H9 (cell line): Measurements from ENCODE around the gene MYH2. TPM values are rescaled to one million over a fixed set of nuclear protein-coding genes. Genes with fewer than 3 reads are reported as not detected.

Experiments used
- DNase-seq: peaks from one replicate; pipeline ENCODE4 v3.0.0-alpha.2; 2017
- H2AFZ ChIP-seq: one replicate; pipeline ENCODE4 v1.6.1; 2013; ENCODE audit warnings: mild to moderate bottlenecking, low read length, control low read depth, moderate library complexity
- H2AK5ac ChIP-seq: 2 replicates; pipeline ENCODE4 v1.6.1; 2013; ENCODE audit warnings: low read length, control low read depth, mixed read lengths; ENCODE audit not compliant: insufficient read length
- H2BK120ac ChIP-seq: one replicate; pipeline ENCODE4 v1.6.1; 2013; ENCODE audit warnings: low read depth, mild to moderate bottlenecking, low read length, control low read depth, inconsistent platforms; ENCODE audit not compliant: poor library complexity, severe bottlenecking
- H2BK12ac ChIP-seq: 2 replicates; pipeline ENCODE4 v1.6.1; 2013; ENCODE audit warnings: low read length, control low read depth, mixed read lengths, low read depth; ENCODE audit not compliant: insufficient read length
- H2BK15ac ChIP-seq: 2 replicates; pipeline ENCODE4 v1.6.1; 2013; ENCODE audit warnings: low read depth, low read length, control low read depth
- H2BK20ac ChIP-seq: one replicate; pipeline ENCODE4 v1.6.1; 2013; ENCODE audit warnings: low read depth, mild to moderate bottlenecking, low read length, control low read depth, inconsistent platforms; ENCODE audit not compliant: poor library complexity, severe bottlenecking
- H2BK5ac ChIP-seq: 2 replicates; pipeline ENCODE4 v1.6.1; 2013; ENCODE audit warnings: low read length, control low read depth, mixed read lengths; ENCODE audit not compliant: insufficient read length
- H3K14ac ChIP-seq: 2 replicates; pipeline ENCODE4 v1.6.1; 2013; ENCODE audit warnings: low read length, control low read depth; ENCODE audit not compliant: insufficient read depth
- H3K18ac ChIP-seq: 2 replicates; pipeline ENCODE4 v1.6.1; 2013; ENCODE audit warnings: low read depth, mild to moderate bottlenecking, mixed read lengths, low read length, control low read depth; ENCODE audit not compliant: insufficient read length
- H3K23ac ChIP-seq: 2 replicates; pipeline ENCODE4 v1.6.1; 2013; ENCODE audit warnings: low read length, control low read depth, mixed read lengths, low read depth; ENCODE audit not compliant: insufficient read length
- H3K23me2 ChIP-seq: 2 replicates; pipeline ENCODE4 v1.6.1; 2013; ENCODE audit warnings: low read depth, mild to moderate bottlenecking, mixed read lengths, low read length, control low read depth; ENCODE audit not compliant: insufficient read length, poor library complexity, severe bottlenecking
- H3K27ac ChIP-seq: 2 replicates; pipeline ENCODE4 v1.5.1; 2013; ENCODE audit warnings: low read length, control low read depth, mixed read lengths, low read depth; ENCODE audit not compliant: insufficient read length
- H3K27me3 ChIP-seq: 2 replicates; pipeline ENCODE4 v1.6.1; 2013; ENCODE audit warnings: low read length, control low read depth, inconsistent platforms; ENCODE audit not compliant: insufficient read depth
- H3K4ac ChIP-seq: 2 replicates; pipeline ENCODE4 v1.6.1; 2013; ENCODE audit warnings: low read depth, mild to moderate bottlenecking, control low read depth, inconsistent platforms, low read length, moderate library complexity
- H3K4me1 ChIP-seq: 2 replicates; pipeline ENCODE4 v1.6.1; 2013; ENCODE audit warnings: low read length, control low read depth, inconsistent platforms; ENCODE audit not compliant: insufficient read depth
- H3K4me2 ChIP-seq: 2 replicates; pipeline ENCODE4 v1.6.1; 2013; ENCODE audit warnings: low read length, control low read depth, mixed read lengths; ENCODE audit not compliant: insufficient read length, insufficient read depth
- H3K56ac ChIP-seq: 2 replicates; pipeline ENCODE4 v1.6.1; 2013; ENCODE audit warnings: low read depth, mild to moderate bottlenecking, mixed read lengths, low read length, control low read depth; ENCODE audit not compliant: insufficient read length
- H3K79me1 ChIP-seq: 2 replicates; pipeline ENCODE4 v1.6.1; 2013; ENCODE audit warnings: low read depth, mild to moderate bottlenecking, moderate library complexity, low read length, control low read depth, inconsistent platforms; ENCODE audit not compliant: insufficient read depth, poor library complexity, severe bottlenecking
- H3K79me2 ChIP-seq: 2 replicates; pipeline ENCODE4 v1.6.1; 2013; ENCODE audit warnings: low read length, control low read depth, inconsistent platforms; ENCODE audit not compliant: insufficient read depth
- H3K9ac ChIP-seq: 2 replicates; pipeline ENCODE4 v1.6.1; 2013; ENCODE audit warnings: low read length, control low read depth, mixed read lengths; ENCODE audit not compliant: insufficient read length; ENCODE audit errors: extremely low read depth
- H3K9me3 ChIP-seq: one replicate; pipeline ENCODE4 v1.6.1; 2013; ENCODE audit warnings: low read depth, low read length, inconsistent platforms; ENCODE audit not compliant: control insufficient read depth
- H3T11ph ChIP-seq: one replicate; pipeline ENCODE4 v1.6.1; 2013; ENCODE audit warnings: mild to moderate bottlenecking, low read length, control low read depth, inconsistent platforms
- H4K20me1 ChIP-seq: one replicate; pipeline ENCODE4 v1.6.1; 2013; ENCODE audit not compliant: control insufficient read depth, insufficient read length, insufficient read depth
- H4K5ac ChIP-seq: 2 replicates; pipeline ENCODE4 v1.6.1; 2013; ENCODE audit warnings: low read depth, mild to moderate bottlenecking, mixed read lengths, low read length, control low read depth; ENCODE audit not compliant: insufficient read length
- H4K8ac ChIP-seq: replicated peaks from 2 replicates; pipeline ENCODE4 v1.6.1; 2013; ENCODE audit warnings: low read length, control low read depth, mixed read lengths, low read depth; ENCODE audit not compliant: insufficient read length
- H4K91ac ChIP-seq: 2 replicates; pipeline ENCODE4 v1.6.1; 2013; ENCODE audit warnings: low read depth, mild to moderate bottlenecking, moderate library complexity, mixed read lengths, low read length, control low read depth; ENCODE audit not compliant: insufficient read length
- H3K27ac Mint-ChIP-seq, 3 experiments: 2 replicates in 2 of 3; 3 replicates in 1 of 3; pipeline ENCODE4 v1.8.0; 2020 to 2021; ENCODE audit warnings: mixed read lengths in 3 of 3, mild to moderate bottlenecking in 1 of 3, moderate library complexity in 1 of 3
- H3K27me3 Mint-ChIP-seq: 2 replicates; pipeline ENCODE4 v1.8.0; 2021; ENCODE audit warnings: low read depth, mild to moderate bottlenecking, moderate library complexity, mixed read lengths
- H3K36me3 Mint-ChIP-seq, 3 experiments: 2 replicates in 2 of 3; 3 replicates in 1 of 3; pipeline ENCODE4 v1.8.0; 2020 to 2021; ENCODE audit warnings: low read depth in 3 of 3, mixed read lengths in 3 of 3; ENCODE audit not compliant: insufficient read depth in 1 of 3
- H3K4me1 Mint-ChIP-seq, 2 experiments: 2 replicates each; pipeline ENCODE4 v1.8.0; 2020; ENCODE audit warnings: mixed read lengths in 2 of 2
- H3K4me3 Mint-ChIP-seq, 2 experiments: 2 replicates in 1 of 2; 3 replicates in 1 of 2; pipeline ENCODE4 v1.8.0; 2020 to 2021; ENCODE audit warnings: mild to moderate bottlenecking in 2 of 2, mixed read lengths in 2 of 2, moderate library complexity in 1 of 2
- H3K9me3 Mint-ChIP-seq, 2 experiments: 2 replicates in 1 of 2; 3 replicates in 1 of 2; pipeline ENCODE4 v1.8.0; 2020; ENCODE audit warnings: mild to moderate bottlenecking in 2 of 2, mixed read lengths in 2 of 2, moderate library complexity in 1 of 2
- CTCF ChIP-seq: fragments of 200-600 bp; sonication (generic); conservative IDR thresholded peaks from 3 replicates; pipeline ENCODE4 v1.8.0; 2021; ENCODE audit warnings: antibody characterized with exemption, mild to moderate bottlenecking
- WGBS: extraction: QIAGEN DNeasy Blood & Tissue Kit; methylation state at CpG from one replicate; pipeline ENCODE4 v1.1.7; 2013; ENCODE audit warnings: missing lambda C conversion rate, low lambda C conversion rate, mixed read lengths; ENCODE audit not compliant: insufficient read length; ENCODE audit errors: extremely low coverage; 5-methylcytosine and 5-hydroxymethylcytosine counted together
- total RNA-seq: library from RNA; stranded (reverse); gene quantifications from 2 replicates; pipeline ENCODE4 v1.2.1, GENCODE V29; 2021

Gene MYH2
- total RNA-seq, 1 experiment from 2014 or later, result 0.68 TPM

GRCh38 chr17:10474536-10474935 lies 74.9 kb downstream of the MYH2 start:
- H4K8ac ChIP-seq, result no peak overlapping the region
- H3K4me2 ChIP-seq, result no peak overlapping the region
- H3K27me3 Mint-ChIP-seq, result no peaks in the 10 kb centered on the region
- no peak overlapping the region for H3K56ac ChIP-seq
- H3K27me3 ChIP-seq, result no peaks in the 10 kb centered on the region
- no peak overlapping the region for H2AFZ ChIP-seq
- H3K18ac ChIP-seq, result no peak overlapping the region
- WGBS, result no CpG with 5 or more reads among the region's 4 CpGs
- H3K4me1 ChIP-seq, result no peaks in the 10 kb centered on the region
- H2BK12ac ChIP-seq, result no peak overlapping the region
- no peaks in the 10 kb centered on the region for H4K20me1 ChIP-seq
- no peak overlapping the region for H4K91ac ChIP-seq
- no peaks in the 10 kb centered on the region for H3K9me3 Mint-ChIP-seq
- no peak overlapping the region for H2BK5ac ChIP-seq
- H4K5ac ChIP-seq, result no peak overlapping the region
- H3K9ac ChIP-seq, result no peak overlapping the region
- no peaks in the 10 kb centered on the region for H3K4me1 Mint-ChIP-seq
- H3K9me3 ChIP-seq, result no peaks in the 10 kb centered on the region
- H3K27ac ChIP-seq, result no peak overlapping the region
- no peak overlapping the region for H3K23ac ChIP-seq
- no peaks in the 10 kb centered on the region for H3K79me2 ChIP-seq
- H2BK15ac ChIP-seq, result no peak overlapping the region
- no peak overlapping the region for H3K4me3 Mint-ChIP-seq
- H3K27ac Mint-ChIP-seq, result no peak overlapping the region
- no peak overlapping the region for H2BK120ac ChIP-seq
- H3K23me2 ChIP-seq, result no peaks in the 10 kb centered on the region
- no peak for DNase-seq
- no peak overlapping the region for H3T11ph ChIP-seq
- no peak for TF ChIP-seq CTCF
- H3K36me3 Mint-ChIP-seq, result no peaks in the 10 kb centered on the region
- H3K4ac ChIP-seq, result no peak overlapping the region
- H3K79me1 ChIP-seq, result no peaks in the 10 kb centered on the region
- no peak overlapping the region for H2BK20ac ChIP-seq
- no peak overlapping the region for H2AK5ac ChIP-seq
- H3K14ac ChIP-seq, result no peak overlapping the region
